Mammary epithelial cell (primary cell): ENCODE results near the gene PALLD.

ENCODE experiments used
- CTCF ChIP-seq, 2 donors: IDR thresholded peaks in 1 of 2; conservative IDR thresholded peaks in 1 of 2; 2 replicates each; pipeline ENCODE4 v1.5.1; 2011 to 2012; ENCODE audit warnings: inconsistent platforms in 2 of 2, low read length in 2 of 2, mild to moderate bottlenecking in 2 of 2, control low read depth in 1 of 2, low read depth in 1 of 2; ENCODE audit not compliant: insufficient read depth in 1 of 2; ENCODE audit errors: extremely low read depth in 1 of 2
- EZH2 ChIP-seq: IDR thresholded peaks from 2 replicates; pipeline ENCODE4 v1.6.1; 2012; ENCODE audit warnings: low read length, inconsistent platforms, borderline replicate concordance

- TF ChIP-seq CTCF (conservative IDR thresholded peaks at IDR 0.05 in 1 of 2, IDR thresholded peaks at IDR 0.05 in 1 of 2; ENCODE audit: extremely low read depth in 1 of 2, insufficient read depth in 1 of 2, low read depth in 1 of 2, low read length in 2 of 2) = no peak
- no peak for TF ChIP-seq EZH2
Measured at GRCh38 chr4:168622600-168622999, 125.7 kb downstream of the PALLD start.
